SK-N-MC (cell line): ENCODE measurements around the gene CCND1.

Source experiments
- EZH2 ChIP-seq: fragments of 200-600 bp; sonication (generic); IDR thresholded peaks from one replicate; pipeline ENCODE4 v1.6.1; 2017; ENCODE audit warnings: antibody characterized with exemption
- POLR2AphosphoS5 ChIP-seq: IDR thresholded peaks from 2 replicates; pipeline ENCODE4 v1.6.1; 2012; ENCODE audit warnings: mild to moderate bottlenecking, low read depth, low read length, borderline replicate concordance

DNA sequence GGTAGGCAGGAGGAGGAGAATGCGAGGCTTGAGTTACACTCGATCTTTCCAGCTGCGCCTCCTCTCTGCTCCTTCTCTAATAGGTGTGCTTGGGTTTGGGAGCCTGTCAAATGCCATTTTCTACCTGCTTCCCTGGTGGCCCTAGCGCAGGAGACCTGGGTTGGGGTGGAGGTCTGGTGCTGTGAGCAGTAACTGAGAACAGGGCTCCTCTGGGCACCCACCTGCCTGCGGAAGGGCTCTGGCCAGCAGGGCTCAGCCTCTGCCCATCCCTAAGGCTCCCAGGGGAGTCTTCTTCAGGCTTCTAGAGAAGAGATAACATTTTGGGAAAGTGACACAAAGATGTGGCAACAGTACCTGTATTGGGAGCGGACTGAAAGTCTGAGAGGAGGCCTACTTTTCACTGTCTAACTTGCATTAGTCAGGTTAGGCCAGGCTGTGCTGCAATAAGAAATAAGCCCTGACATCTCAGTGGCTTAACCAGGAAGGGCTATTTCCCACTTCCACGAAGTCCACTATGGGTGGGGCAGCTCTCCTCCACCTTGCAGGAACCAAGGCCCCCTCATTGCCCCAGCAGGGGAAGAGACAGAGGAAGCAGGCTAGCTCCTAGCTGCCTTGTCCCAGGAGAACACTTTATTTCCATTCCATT is 41.8 kb downstream of the CCND1 start:
- TF ChIP-seq POLR2AphosphoS5 (no peak), EZH2 (no peak)
